Measurements from ENCODE around the gene NAALADL2.

DNA sequence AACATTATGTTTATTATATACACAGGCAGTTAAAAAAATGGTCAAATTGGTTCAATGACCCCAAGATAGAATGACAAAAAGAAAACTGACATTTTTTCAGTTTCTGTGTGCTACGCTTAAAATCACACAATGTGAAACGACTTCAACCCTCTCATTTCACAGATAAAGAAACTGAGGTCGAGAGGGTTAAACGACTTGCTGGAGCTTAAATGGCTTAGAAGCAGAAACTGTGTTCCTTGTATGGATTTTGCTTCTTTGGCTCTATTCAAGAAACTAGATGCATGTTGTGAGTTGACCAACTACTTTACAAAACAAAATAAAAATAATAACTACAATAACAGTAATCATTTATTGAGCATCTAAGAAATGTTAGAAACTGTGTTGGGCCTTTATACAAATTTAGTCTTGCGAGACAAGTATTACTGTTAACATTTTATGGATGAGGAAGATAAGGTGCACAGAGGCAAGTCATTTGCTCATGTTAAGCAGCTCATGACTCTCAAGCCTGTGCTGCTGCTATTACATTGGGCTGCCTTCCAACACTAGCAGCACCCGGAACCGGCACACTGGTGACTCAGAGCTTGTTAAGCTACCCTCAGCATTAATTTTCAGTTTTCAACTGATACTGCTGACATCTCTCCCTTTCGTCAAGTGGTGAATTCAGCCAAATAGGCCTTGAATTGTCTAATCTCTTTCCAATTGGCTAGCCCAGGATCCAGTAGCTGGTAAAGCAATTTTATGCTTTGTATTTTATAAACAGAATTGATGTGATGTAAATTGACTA lies 487.6 kb downstream of the NAALADL2 start:
- TF ChIP-seq CTCF (IDR thresholded peaks at IDR 0.05; ENCODE audit: insufficient read depth, low read length, poor library complexity, severe bottlenecking) (no peak), EZH2phosphoT487 (conservative IDR thresholded peaks at IDR 0.05; ENCODE audit: low read length) (no peak)
